ENCODE data around the gene TMEM187. TPM values are rescaled to one million over a fixed set of nuclear protein-coding genes. Genes with fewer than 3 reads are reported as not detected.
A peak's percentile ranks its signal among the peaks of the same experiment; 100 is the strongest.

TMEM187 gene
- total RNA-seq, 1 experiment from 2014 or later: 23.4 TPM

DNA sequence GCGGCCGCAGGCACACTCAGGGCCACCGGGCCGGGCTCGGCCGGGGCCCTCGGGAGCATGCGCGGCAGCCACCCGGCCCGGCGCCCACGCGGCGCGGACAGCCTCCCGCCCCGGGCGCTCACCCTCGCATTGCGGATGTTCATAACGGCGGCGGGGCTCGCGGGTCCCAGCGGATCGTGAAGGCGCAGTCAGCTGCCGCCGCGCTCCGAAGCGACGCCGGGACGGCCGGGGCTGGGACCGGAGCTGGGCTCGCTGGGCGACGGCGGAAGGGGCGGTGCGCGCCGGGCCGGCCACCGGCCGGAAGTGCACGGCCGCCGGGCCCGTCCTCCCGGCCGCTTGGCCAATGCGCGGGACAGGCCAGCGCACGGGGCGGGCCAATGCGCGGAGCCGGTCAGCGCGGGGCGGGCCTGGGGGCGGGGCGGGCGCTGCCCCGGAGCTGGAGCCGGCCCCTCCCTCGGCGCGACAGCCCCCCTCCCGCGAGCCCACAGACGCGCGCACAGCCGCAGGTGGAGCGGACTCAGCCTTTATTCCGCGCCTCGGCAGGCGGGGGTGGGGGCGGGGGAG, 37.7 kb upstream of the TMEM187 start, which contains the start of gene NAA10:
Gene NAA10, minus strand, starts transcription at position 276 of the 564 bp plus-strand sequence. Its CDS starts 133 bp downstream, at position 143.
- peak; percentile 88 for DNase-seq (ENCODE audit: low spot score)

DNA sequence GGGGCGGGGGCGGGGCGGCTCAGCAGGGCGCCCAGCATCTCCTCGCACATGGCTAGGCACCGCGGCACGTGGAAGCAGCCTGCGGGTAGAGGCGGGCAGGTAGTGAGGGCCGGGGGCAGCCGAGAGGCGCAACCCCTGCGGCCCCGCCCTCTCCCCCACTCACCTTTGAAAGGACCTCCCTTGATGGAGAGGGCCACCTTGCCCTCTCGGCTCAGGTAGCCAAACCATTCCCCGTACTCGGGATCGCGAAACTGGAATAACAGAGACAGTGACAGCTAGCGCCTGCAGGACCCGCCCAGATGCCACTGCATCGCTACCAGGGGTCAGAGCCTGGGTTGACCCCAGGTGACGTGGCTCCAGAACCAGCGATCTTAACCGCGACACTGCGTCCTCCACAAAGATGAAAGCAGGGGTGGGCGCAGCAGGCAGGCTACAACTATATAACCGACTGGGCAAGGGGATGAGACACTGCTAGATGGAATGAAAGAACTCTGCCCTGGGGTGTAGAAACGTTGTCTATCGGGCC, 37.2 kb upstream of the TMEM187 start:
- peak; percentile 46 for DNase-seq (ENCODE audit: low spot score)

DNA sequence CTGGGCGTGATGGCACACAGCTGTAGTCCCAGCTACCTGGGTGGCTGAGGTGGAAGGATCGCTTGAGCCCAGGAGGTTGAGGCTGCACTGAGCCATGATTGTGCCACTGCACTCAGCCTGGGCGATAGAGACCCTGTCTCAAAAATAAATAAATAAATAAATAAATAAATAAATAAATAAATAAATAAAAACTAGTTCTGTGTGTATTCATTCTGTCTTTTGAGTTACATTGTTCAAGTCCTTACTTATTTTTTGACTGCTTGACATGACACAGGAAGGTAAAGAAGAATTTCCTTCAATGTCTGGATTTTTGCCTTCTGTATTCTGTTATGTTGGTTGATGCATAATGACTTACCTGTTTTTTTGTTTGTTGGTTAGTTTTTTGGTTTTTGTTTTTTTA, 35.5 kb upstream of the TMEM187 start:
- DNase-seq (ENCODE audit: low spot score): no peak

DNA sequence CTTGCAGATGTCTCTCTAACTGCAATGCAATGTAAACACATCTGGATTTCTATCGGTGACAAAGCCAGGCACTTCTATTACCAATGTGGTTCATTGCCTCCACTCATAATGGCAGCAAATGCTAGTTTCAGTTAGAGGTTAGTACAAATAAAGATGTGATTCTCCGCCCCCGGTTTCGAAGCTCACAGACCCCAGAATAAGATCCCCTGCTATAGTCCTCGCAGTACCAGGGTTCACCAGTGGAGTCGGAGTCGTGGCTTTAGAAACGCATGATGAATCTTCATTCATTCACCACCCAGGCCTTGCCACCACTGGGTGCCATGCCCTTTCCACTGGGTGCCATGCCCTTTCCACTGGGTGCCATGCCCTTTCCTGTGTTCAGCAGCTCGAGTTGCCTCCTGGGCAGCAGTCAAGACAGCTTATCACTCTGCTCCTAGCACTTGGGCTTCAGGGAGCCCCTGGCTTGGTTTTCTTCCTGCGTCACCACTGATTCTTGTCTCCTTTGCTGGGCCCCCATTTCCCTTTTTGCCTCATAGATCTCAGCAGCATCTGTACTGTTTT, 34.2 kb upstream of the TMEM187 start:
- DNase-seq (ENCODE audit: low spot score): no peak

DNA sequence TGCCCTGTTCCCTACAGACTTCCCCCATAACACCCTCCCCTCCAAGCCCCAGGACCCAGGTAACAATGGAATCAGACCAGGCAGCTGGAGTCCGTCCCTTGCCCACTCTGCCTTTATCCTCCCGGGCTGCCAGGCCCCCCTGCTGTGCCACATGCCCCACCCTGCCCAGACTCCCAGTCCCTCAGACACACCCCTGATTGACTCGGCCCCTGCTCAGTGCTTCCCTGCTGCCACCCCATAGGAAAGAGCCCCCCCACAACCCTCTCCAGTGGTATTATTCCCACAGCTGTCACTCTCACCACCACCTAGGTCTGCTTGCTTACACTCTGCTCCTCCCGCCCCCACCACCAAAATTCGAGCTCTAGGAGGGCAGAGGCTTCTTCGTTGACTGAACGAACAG, 33.0 kb upstream of the TMEM187 start:
- no peak for DNase-seq (ENCODE audit: low spot score)

DNA sequence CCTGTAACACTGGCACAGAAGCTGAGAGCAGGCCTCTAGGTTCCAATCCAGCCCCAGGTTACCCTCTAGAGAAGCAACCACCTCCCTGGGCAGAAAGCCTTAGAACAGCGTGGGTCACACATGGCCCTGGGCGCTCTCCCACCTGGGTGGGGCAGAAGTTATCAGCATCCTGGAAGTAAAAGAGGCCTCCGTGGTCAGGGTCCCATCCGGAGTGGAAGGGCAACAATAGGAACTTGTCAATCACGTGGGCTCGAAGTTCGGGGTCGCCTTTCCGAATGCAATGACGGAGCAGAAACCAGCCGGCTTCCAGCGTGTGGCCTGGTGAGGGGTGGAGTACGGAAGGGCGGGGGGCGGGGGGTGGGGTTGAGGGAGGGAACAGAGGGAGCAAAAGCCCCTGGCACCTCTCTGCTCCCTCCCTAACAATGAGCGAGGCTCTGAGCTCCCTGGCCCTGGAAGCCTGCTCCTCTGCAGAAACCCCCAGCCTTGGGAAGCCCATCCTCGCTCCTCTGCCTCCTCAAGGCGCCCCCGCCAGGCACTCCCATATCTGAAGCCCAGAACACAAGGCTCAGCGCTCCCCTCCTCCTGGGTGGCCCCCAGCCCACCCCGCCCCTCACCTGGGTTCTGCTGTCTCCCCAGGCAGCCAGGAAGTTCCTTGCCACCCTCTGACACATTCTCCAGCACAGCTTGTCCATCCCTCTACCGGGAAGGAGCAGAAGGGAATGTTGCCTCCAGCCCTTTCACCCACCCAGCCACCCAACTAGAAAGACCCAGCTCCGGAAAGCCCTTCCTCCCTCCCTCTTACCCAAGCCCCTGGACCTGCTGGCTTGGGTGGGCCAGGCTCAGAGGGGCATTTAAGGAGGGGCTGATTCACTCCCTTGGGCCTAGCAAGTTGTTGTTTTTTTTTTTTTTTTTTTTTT, 31.0 kb upstream of the TMEM187 start:
- no peak for DNase-seq (ENCODE audit: low spot score)

DNA sequence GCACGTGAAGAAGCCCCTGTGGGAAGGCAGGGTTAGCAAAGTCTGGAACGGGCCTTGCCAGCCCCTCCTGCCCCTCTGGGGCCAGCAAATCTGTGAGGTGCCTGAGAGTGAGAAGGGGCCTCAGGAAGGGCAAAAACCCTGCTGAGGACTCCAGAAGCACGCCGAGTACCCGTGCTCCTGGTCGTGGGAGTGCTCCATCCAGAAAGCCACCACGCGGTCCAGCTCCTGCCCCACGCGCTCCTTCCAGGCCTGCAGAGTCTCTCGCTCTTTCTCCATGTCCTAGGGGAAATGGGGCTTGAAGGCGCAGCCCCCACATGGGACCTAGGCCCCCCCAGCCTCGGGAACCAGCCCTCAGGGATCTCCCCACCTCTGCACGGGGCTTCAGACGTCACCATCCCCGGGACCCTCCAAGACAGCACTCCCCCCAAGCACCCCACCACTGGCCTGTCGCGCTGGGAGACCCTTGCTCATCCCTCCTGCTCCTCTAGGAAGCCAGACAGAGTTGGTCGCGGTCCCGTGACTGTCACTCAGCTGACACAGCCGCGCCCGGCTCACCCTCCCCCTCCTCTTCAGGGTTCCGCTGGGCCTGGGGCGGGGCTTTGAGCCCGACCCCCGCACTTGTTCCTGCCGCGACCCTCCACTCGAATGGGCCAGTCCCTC, 28.3 kb upstream of the TMEM187 start, which contains the start of gene RENBP:
Gene RENBP, minus strand, starts transcription at position 504 of the 660 bp plus-strand sequence. Its CDS starts 33 bp downstream, at position 471.
- no peak for DNase-seq (ENCODE audit: low spot score)

DNA sequence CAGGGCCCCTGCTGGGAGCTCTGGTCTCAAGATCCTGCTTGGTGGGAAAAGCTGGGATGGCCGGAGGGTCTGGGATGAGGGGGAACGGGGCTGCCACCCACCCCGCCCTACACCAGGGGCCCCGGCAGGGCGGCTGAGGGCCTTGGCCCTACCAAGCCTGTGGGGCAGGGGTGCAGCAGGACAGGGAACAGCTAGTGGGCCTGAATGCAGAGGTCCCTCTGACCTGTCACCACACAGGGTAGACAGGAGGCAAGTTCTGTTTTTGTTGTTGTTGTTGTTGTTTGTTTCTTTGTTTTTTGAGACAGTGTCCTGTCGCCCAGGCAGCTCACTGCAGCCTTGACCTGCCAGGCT, 27.8 kb upstream of the TMEM187 start:
- DNase-seq (ENCODE audit: low spot score): no peak

DNA sequence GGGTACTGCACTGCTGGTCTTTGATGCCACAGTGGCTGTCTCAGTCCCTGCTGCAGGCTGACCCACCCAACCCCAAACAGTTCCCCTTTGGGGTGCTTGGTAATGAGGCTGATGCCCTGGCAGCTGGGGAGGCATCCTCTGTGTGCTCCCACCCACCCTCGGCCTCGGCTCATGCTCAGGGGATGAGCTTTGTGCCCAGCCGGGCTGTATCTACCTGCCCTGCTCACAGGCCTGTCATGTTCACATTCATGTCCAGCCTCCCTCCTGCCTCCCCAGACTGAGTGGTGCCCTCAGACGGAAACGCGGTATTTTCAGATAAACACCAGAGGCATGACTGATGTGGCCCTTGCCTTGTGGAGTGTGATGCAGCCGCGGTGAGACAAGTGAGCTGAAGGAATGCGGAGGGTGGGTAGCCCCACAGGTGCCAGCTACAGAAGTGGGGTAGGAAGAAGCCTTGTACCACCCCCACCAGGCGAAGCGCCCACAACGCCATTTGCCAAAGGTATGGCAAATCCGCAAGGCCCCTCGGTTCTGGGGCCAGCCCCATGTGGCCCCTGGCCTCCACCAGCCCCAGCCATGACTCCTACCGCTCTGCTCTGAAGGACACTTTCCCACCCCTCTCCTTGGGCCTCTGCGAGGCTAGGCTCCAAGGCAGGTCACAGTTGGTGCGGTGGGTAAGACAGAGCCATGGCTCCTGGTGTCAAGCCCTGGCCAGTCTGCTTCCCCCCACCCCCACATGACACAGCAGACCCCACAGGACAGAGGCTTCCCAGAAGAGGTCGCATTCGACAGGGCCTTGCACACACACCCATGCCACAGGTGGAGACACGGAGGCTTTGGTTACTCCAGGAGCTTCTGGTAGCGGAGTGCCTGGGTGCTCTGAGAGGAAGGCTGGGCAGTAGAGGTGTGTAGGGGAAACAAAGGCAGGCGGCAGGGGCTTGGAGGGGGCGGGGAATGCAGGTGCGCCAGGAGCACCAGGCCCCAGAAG, 26.3 kb upstream of the TMEM187 start:
- no peak for DNase-seq (ENCODE audit: low spot score)

DNA sequence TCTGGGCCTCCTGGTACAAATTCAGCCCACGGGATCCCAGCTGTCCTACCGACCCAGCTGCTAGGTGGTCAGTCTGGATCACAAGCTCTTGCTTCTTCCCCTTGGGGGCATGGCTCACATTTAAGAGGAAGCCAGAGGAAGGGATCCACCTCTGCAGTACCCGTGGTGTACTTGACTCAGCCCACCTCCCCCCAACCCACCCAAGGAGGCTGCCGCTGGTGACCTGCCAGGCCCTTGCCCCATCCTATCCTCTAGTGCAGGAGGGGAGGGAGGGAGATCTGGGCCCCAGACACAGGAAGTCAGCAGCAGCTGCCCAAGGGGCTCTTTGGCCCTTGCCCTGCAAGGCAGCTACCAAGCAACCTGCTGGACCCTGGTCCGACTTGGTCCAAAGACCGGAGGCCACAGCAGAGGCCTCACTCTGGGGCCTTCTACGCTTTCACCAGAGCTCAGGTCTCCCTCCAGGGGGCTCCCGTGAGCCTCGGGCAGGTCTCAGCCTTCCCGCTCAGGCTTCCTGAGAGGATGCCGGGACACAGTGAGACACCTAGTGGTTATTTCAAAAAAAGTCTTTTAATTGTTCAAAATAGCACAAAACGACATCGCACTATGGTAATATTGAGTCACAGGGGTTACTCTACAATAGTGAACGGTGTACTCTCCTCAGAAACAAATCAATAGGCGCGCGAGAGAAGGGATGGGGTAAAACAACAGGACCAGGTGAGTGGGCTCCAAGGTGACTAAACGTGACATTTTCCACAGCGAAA, 25.4 kb upstream of the TMEM187 start:
- peak; percentile 93 for DNase-seq (ENCODE audit: low spot score)

DNA sequence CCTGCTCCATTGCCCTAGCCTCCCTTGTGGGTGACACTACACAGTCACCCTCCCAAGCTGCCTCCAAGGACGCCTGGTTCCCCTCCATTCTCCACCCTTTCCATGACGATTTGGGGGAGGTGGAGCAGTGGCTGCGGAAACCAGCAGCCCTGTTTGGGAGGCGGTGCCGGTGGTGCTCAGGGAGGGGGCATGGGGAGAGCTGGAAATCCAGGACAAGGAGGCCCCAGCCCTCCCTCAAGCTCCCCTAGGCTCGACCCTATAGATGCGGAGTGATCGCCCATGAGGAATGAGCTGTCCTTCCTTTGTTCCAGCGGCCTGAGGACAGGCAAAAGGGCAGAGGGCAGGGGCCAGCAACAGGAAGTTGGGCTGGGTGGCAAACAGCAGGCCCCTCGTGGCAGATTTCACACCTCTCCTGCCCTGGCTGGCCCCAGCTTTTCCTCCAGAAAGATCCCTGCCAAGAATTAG, 24.5 kb upstream of the TMEM187 start:
- no peak for DNase-seq (ENCODE audit: low spot score)

DNA sequence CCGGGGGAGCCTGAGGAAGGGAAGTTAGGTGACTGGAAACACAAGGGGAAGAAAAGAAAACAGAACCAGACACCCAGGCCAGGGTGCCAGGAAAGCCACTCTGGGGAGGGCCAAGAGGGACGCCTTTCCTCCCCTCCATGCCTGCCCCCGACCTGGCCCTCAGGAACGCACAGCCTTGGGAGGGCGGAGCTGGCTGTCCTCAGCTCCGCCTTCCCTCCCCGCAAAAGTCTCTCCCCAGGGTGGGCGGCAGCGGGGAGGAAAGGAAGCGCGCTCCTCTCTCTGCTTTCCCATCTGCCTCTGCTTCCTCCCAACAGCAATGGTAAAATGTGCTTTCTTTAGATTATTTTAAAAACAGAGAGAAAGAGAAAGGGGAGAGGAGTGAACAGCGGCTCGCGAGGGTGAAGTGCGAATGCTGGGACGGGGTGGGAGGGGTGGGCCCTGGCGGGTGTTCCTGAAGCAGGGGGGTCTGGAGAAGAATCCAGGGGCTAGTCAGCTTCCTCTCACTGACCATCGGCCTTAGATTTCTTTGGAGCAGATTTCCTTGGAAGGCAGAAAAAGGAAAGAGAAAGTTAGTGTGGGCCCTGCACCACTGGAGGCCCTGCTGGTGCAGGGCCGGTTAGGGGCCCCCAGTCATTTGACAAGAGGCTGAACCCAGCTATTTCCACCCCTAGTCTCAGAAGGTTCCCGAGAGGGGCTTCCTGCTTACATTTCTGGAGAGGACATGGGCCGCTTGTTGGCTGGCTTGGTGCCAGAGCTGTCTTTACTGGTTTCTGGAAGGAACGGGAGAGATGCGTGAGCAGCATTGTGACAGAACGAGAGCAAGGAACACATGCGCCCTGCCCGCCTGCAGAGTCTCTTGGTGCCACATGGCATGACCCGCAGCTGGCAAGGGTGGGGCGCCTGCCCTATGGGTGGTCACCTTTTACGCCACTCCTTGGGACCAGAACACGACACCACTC, 23.4 kb upstream of the TMEM187 start:
- DNase-seq (ENCODE audit: low spot score): no peak

DNA sequence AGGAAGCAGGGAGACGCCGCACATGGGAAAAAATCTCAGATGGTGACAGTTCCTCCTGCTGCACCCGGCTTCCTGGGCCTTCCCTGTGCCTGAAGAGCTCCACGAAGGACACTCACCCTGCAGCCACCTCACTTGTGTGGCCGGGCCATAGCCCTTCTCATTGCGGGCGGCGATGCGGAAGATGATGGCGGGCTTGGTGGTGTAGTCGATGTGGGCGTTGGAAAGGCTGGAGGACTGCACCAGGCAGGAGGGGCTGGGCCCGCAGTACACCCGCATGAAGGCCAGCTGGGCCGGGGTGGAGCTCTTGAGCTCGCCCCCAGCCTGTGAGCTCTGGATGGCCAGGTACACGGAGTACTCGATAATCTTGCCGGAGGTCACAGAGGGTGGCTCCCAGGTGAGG, 22.4 kb upstream of the TMEM187 start:
- DNase-seq (ENCODE audit: low spot score): no peak

DNA sequence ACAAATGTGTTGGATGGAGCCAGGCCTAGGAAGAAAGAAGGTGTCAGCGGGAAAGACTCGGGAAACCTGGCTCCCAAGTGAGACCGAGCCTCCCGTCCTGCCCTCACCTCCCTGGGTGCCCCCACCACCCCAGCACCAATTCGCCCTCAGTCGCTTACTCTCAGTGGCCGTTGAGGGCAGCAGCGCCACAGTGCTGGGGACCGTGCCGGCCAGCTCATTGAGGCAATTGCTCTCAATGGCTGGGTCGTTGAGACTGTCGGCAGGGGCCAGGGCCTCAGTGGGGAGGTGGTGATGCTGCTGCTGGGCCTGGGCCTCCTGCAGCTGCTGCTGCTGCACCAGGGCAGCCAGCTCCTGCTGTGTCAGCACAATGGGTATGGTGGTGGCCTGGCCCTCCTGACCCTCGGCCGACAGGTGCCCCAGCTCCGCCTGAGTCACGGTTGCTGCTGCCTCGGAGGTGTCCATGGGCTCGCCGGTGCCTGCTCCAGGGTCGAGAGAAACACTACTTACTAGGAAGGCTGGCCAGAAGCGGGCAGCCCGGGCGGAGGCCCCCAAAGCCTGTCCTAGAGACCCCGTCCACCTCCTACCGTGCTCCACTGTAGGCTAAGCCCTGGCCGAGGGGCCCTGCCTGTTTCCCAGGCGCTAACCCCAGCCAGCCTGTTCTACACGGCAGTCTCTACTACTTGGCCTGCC, 20.7 kb upstream of the TMEM187 start:
- DNase-seq (ENCODE audit: low spot score): no peak

DNA sequence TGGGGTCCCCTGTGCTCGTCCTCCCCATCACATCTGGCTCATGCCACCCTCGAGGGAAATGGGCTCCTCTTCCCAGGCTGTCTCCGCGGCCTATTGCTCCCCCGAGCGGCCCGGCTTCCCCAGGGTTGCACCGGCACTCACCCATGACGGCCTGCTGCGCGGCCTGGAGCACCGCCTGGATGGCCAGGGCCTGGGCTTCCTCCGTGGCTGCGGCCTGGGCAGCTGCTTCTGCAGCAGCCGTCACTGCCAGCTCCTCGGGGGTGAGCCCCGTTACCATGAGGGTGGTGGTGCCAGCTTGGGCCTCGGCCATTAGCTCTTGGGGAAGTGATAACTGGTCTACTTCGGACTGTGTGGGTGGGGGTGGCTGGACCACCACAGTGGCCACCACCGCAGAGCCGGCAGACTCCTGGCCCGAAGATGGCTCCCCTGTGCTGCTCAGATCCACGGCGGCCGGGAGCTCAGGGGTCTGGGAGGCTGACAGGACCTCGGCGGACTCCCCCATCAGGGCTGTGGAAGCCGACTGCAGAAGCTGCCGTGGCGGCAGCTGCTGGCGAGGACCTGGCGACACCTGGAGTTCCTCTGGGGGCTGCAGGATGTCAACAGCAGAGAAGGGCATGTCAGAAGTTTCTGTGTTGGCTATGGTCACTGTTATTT, 20.1 kb upstream of the TMEM187 start:
- DNase-seq (ENCODE audit: low spot score): no peak

DNA sequence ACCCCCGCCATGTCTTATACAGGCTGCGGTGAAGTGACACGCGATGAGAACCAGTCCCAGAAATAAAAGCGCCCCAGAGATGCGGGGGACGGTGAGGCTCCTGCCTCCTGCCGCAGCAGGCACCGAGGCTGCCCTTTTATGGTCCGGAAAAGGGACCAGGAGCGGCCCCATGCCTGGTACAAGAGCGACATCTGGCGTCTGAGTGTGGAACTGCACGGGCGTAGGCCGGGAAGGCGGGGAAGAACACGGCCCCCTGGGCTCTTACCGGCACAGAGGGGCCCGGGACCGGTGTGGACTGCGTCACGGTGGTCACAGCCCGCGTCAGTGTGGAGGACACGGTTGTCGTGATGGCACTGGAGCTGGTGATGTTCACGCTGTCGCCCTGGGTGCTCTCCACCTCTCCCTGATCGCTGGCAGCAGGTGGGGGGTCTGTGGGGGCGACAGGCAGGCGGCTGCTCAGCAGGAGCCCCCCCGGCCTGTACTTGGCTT, 19.2 kb upstream of the TMEM187 start:
- peak; percentile 82 for DNase-seq (ENCODE audit: low spot score)

DNA sequence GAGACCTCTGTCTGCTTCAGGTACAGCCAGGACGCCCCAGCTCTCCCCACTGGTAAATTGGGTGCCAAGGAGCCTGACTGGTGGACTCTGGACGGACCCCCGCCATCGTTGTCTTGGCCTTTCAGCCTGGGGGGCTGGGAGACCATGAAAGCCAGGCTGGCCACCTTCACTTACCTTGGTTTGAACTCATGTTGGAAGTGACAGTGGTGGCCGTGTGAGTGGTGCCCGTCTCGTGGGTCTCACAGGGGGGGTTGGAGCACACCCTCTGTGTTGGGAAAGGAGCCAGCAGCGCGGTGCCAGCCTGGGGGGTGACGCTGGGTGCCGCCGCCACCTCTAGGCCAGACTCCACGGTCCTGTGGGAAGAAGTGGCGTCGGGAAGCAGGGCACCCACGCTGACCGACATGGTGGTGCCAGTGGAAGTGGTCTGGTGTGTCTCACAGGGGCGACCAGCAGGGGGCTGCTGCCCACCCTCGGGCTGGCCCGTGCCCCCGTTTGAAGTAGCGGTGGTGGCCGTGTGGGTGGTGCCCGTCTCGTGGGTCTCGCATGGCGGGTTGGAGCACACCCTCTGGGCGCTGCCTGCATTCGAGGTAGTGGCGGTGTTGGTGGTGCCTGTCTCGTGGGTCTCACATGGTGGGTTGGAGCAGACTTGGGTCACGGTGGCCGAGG, 18.5 kb upstream of the TMEM187 start:
- no peak for DNase-seq (ENCODE audit: low spot score)
